K562 (cell line): ENCODE results near the gene SMAGP. TPM values are rescaled to one million over a fixed set of nuclear protein-coding genes. Genes with fewer than 3 reads are reported as not detected.

Experiments used
- ELK1 ChIP-seq: sonication (generic); formaldehyde crosslinking; IDR thresholded peaks from 2 replicates; pipeline ENCODE4 v1.8.1; 2022; ENCODE audit warnings: missing genetic modification reagents
- KAT8 ChIP-seq: fragments of 450-650 bp; IDR thresholded peaks from 2 replicates; pipeline ENCODE4 v1.6.1; 2016; ENCODE audit warnings: low read depth, mild to moderate bottlenecking
- MAZ ChIP-seq, 2 experiments: fragments of 450-650 bp in 1 of 2; sonication (generic) in 1 of 2; formaldehyde crosslinking; IDR thresholded peaks in 1 of 2; conservative IDR thresholded peaks in 1 of 2; 2 replicates each; pipeline versions ENCODE4 v1.4.0 to v1.5.0; 2020; ENCODE audit warnings: mild to moderate bottlenecking in 1 of 2, missing genetic modification reagents in 1 of 2
- MNT ChIP-seq, 2 experiments: fragments of 450-650 bp; conservative IDR thresholded peaks; 2 replicates each; pipeline ENCODE4 v1.6.1; 2017; ENCODE audit warnings: mild to moderate bottlenecking in 2 of 2, moderate library complexity in 2 of 2
- NFE2L1 ChIP-seq: fragments of 450-650 bp; IDR thresholded peaks from 2 replicates; pipeline ENCODE4 v1.6.1; 2016; ENCODE audit warnings: missing genetic modification characterization, low read depth, mild to moderate bottlenecking, missing compliant biosample characterization, moderate library complexity, borderline replicate concordance
- REST ChIP-seq, 2 experiments: fragments of 450-650 bp; formaldehyde crosslinking in 1 of 2; IDR thresholded peaks; 2 replicates each; pipeline versions ENCODE4 v1.4.0 to v1.6.1; 2014 to 2020; ENCODE audit warnings: mild to moderate bottlenecking in 2 of 2, borderline replicate concordance in 1 of 2, low read depth in 1 of 2
- SMARCE1 ChIP-seq: fragments of 450-650 bp; IDR thresholded peaks from 2 replicates; pipeline ENCODE4 v1.7.1; 2016; ENCODE audit warnings: mild to moderate bottlenecking
- SRSF1 ChIP-seq: fragments of 200-400 bp; formaldehyde crosslinking; IDR thresholded peaks from 2 replicates; pipeline ENCODE4 v1.6.1; 2017; ENCODE audit warnings: mild to moderate bottlenecking, low read depth, low read length, moderate library complexity
- UBTF ChIP-seq, 2 experiments: IDR thresholded peaks; 2 replicates each; pipeline ENCODE4 v1.6.1; 2012; ENCODE audit warnings: improper control_type of control experiment in 2 of 2, low read depth in 2 of 2, low read length in 2 of 2, borderline replicate concordance in 1 of 2
- ZFX ChIP-seq: sonication (generic); formaldehyde crosslinking; IDR thresholded peaks from 2 replicates; pipeline ENCODE4 v1.8.0; 2022; ENCODE audit warnings: mild to moderate bottlenecking, missing genetic modification reagents, moderate library complexity
- polyA plus RNA-seq, 8 experiments: library from polyadenylated mRNA; depleted of rRNA in 4 of 8; stranded (reverse) in 5 of 8; unstranded in 3 of 8; fragments of >200 nt; fragmentation: Nextera tagmentation in 2 of 8; fragmentation: Illumina TruSeq in 1 of 8; extraction: Ambion mirVana in 2 of 8; extraction: Trizol in 1 of 8; gene quantifications; 2 replicates each; pipeline versions ENCODE4 v1.2.1 to v1.2.3, GENCODE V29; 2011 to 2014; ENCODE audit warnings: inconsistent platforms in 1 of 8, missing spikeins in 1 of 8
- total RNA-seq, 7 experiments: library from RNA; depleted of rRNA in 6 of 7; stranded (reverse); fragments of >200 nt in 6 of 7; fragmentation: Illumina TruSeq in 2 of 7; extraction: Trizol in 2 of 7; gene quantifications; 2 replicates each; pipeline versions ENCODE4 v1.2.1 to v1.2.3, GENCODE V29; 2011 to 2021; ENCODE audit warnings: low replicate concordance in 1 of 7

The SMAGP gene
- total and polyA plus RNA-seq, 9 of the 15 experiments (the other 6 are each of a cell fraction or from before 2014, with no cell fraction given), result 23.1 to 62.3 (median 29.9) TPM

GRCh38 chr12:51270067-51270950, at the start of gene SMAGP (continued):
- TF ChIP-seq SRSF1 (no peak), REST (IDR thresholded peaks at IDR 0.05; ENCODE audit: borderline replicate concordance) (no peak), REST (CRISPR knock-in tag; IDR thresholded peaks at IDR 0.05; ENCODE audit: low read depth) (no peak), ZFX (CRISPR knock-in tag) (peak; percentile 82), UBTF (IDR thresholded peaks at IDR 0.05; ENCODE audit: borderline replicate concordance in 1 of 2, low read depth in 2 of 2, low read length in 2 of 2) (peak in 1 of 2 experiments; percentile 63; a peak in 2 of 4 replicates), MAZ (CRISPR knock-in tag; conservative IDR thresholded peaks at IDR 0.05 in 1 of 2, IDR thresholded peaks at IDR 0.05 in 1 of 2) (peak in 1 of 2 experiments; percentile 83; a peak in 3 of 4 replicates), ELK1 (no peak), NFE2L1 (tag) (no peak), MNT (conservative IDR thresholded peaks at IDR 0.05) (peak in 1 of 2 experiments; percentile 25; a peak in 1 of 4 replicates), SMARCE1 (0 out of 2 replicates have a peak, but pooled peaks have one; percentile 28), KAT8 (no peak)
